Middle frontal gyrus (tissue), 1 donor: Measurements from ENCODE around the gene ARV1.
"Not testable (repeated sequence)": the region's sequence is repeated elsewhere in the genome, so short reads cannot be mapped to it uniquely, and the experiment has no call there.

Experiments
- DNase-seq: peaks from one replicate; pipeline ENCODE4 v3.0.0-alpha.2; 2015; ENCODE audit warnings: low spot score; ENCODE audit errors: extremely low spot score

ARV1 gene

DNA sequence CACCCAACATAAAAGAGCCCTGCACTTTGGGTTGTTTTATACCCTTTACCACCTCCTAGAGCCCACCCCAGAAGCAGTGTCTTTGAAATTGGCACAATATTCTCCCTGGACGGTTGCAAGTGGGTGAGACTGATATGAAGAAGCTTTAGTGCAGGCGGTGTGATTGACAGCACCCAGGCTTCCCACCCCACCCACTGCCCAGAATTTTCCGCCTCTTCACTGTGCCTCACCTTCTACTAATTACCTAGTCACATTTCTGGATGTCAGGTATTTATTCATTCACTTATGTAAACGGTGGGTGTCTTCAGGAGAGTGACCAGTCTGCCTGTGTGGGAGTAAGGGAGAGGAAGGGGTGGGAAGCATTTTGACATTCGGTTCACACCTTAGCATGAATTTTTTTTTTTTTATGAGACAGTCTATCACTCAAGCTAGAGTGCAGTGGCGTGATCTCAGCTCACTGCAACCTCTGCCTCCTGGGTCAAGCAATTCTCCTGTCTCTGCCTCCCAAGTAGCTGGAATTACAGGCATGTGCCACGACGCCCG is 62.9 kb downstream of the ARV1 start:
- DNase-seq, result no peak

DNA sequence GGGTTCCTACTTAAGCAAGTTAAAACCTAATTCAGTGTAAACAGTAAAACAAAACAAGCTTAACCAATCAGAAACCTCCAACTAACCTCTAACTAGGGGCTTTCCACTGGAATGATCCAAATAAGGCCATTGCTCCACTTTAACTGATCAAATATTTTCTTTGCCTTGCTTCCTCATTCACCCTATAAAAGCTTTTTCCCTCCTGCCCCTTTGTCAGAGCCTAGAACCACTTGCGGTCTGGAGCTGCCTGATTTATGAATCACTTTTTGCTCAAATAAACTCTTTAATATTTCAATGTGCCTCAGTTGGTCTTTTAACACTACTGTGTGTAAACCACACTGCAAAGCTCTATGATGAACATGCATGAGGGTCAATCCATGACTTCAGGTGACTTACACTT is 65.7 kb downstream of the ARV1 start:
- no peak for DNase-seq

DNA sequence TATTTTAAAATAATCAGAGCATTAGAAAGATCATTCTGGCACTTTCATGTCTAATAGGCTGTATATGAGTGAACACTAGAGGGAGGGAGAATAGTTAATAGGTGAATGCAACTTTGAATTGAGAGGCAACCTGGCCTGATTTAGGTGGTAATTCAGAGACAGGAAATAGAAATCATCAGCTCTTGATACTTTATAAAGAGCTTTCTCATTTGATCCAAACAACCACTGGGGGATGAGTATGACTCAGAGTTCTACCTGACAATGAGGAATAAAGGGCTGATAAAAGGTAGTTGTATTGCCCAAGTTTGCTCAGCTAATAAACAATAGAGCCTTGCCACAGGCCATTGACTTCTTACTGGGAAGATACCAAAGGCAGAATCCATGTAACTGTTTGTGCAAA is 66.4 kb downstream of the ARV1 start:
- no peak for DNase-seq

DNA sequence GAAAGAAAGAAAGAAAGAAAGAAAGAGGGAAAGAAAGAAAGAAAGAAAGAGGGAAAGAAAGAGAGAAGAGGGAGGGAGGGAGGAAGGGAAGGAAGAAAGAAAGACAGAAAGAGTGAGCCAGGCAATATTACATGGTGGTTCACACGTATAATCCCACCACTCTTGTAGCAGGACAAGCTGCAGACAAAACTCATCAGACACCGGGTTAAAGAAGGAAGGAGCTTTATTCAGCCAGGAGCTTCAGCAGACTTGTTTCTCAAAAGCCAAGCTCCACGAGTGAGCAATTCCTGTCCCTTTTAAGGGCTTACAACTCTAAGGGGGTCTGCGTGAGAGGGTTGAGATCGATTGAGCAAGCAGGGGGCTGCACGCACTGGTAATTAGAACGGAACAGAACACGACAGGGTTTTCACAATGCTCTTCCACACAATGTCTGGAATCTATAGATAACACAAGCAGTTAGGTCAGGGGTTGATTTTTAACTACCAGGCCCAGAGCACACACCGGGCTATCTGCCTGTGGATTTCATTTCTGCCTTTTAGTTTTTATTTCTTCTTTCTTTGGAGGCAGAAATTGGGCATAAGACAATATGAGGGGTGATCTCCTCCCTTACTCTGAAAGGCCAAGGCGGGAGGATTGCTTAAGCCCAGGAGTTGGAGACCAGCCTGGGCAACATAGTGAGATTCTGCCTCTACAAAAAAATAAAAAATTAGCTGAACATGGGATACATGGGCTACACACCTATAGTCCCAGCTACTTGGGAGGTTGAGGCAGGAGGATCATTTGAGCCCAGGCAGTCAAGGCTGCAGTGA is 67.2 kb downstream of the ARV1 start:
- DNase-seq, result not testable (repeated sequence)

DNA sequence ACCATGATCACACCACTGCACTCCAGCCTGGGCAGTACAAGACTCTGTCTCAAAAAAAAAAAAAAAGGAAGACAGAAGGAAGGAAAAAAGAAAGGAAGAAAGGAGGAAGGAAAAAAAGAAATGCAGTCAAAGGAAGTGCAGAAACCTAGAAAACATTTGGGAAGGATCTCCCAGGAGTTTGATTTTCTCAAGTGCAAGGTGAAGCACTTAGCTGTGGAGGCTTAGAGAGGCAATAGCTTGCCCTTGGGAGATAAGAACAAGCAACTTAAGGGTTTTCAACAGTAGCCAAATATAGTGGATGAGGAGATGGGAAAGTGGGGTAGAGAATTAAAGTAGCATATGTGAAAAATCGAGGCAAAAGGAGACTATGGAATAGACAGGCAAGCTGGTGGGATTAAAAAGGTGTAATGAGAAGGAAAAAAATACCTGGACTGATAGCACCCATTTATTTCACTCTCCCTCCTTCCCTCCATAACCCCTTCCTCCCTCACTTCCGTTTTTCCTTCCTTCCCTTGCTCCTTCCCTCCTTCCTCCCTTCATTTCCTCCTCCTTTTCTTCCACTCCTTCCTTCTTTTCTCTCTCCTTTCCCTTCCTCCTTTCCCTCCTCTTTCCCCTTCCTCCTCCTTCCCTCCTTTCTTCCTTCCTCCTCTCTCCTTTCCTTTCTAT is 68.0 kb downstream of the ARV1 start:
- DNase-seq, result no peak

DNA sequence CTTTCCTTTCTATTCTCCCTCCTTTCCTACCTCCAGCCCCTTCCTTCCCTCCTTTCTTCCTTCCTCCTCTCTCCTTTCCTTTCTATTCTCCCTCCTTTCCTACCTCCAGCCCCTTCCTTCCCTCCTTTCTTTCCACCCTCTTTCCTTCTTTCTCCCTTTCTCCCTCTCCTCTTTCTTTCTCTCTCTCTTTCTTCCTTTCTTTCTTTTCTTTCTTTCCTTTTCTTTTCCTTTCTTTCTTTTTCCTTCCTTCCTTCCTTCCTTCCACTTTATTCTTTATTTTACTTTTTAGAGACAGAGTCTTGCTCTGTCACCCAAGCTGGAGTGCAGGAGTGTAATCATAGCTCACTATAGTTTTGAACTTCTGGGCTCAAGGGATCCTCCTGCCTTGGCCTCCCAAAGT is 68.6 kb downstream of the ARV1 start:
- DNase-seq, result not testable (repeated sequence)

DNA sequence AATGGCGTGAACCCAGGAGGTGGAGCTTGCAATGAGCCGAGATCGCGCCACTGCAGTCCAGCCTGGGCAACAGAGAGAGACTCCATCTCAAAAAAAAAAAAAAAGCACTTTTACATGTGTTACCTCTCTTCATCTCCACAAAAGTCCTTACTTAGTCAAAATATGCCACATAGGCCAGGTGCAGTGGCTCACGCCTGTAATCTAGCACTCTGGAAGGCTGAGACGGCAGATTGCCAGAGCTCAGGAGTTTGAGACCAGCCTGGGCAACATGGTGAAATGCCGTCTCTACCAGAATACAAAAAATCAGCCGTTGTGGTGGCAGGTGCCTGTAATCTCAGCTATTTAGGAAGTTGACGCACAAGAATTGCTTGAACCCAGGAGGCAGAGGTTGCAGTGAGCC is 69.5 kb downstream of the ARV1 start:
- not testable (repeated sequence) for DNase-seq

DNA sequence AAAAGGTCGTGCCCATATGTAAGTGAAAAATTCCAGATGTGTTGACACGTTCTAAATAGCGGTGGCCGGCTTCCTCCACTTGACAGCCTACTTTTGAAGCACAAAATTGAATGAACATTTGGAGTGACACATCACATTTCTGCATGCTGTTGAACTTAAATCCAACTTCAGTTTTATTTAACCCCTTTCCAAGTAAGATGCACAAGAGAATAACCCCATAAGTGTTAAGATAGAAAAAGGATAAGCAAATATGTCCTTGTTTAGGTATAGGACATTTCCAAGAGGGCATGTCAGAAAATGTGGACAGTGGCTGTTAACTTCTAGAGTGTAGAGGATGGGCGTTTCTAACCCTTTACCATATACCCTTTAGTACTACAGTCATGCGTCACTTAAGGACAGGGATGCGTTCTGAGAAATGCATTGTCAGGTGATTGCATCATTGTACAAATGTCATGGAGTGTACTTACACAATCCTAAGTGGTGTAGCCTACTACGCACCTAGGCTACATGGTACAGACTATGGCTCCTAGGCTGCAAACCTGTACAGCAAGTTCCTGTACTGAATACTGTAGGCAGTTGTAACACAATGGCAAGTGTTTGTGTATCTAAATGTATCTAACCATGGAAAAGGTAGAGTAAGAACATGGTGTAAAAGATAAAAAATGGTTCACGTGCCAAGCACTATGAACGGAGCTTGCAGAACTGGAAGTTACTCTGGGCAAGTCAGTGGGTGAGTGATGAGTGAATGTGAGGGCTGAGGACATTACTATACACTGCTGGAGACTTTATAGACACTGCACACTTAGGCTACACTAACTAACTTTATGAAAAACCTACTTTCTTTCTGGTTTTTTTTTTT is 70.5 kb downstream of the ARV1 start:
- no peak for DNase-seq
